Breast epithelium (tissue), 3 donors: Measurements from ENCODE around the gene EFNA3.

Experiments
- POLR2A ChIP-seq: fragments of 450-650 bp; IDR thresholded peaks from one replicate; pipeline ENCODE4 v1.6.1; 2016; ENCODE audit warnings: antibody characterized with exemption, mild to moderate bottlenecking, moderate library complexity
- TF ChIP-seq, protein P1 (sequence below), 3 donors: fragments of 450-650 bp; IDR thresholded peaks; one replicate each; pipeline ENCODE4 v1.5.1; 2016 to 2017; ENCODE audit warnings: antibody characterized with exemption in 3 of 3, mild to moderate bottlenecking in 3 of 3, moderate library complexity in 3 of 3

DNA sequence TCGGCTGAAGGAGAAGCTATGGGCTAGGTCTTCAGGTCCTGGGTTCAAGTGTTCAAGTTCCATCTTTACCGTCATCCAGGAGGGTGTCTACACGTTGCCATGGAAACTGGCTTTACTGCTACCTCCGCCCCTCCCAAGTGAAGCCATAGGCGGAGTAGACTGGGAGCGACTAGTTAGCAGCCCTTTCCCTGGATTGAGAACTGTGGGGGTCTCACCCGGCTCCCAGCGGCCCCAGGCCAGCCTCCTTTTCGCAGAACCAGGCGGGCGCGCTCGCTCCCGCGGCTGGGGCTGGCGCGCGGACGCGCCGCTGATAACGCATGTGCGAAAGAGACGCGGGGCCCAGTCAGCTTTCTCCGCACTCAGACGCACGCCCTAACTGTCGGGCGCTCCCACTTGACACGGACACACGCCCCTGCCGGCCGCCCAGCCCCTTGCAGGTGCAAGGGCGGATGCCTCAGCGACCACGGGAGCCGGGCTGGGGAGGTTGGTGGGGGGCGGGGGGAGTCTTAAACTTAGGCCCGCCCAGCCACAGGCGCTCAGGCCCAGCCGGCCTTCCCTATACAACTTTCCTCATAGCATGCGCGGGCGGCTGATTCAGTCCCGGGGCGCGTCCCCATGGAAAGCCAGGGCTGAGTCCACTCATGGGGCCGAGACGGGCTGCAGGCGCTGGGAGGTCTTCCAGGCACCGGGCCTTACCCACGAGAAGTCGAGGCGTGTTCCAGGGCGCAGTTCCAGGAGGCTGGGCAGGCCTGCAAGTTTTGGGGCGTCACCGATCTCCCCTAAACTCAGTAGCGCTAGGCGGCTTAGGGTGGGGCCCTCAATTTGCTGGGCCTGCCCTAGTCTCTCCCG, 7.7 kb upstream of the EFNA3 start:
- TF ChIP-seq, protein P1, sequence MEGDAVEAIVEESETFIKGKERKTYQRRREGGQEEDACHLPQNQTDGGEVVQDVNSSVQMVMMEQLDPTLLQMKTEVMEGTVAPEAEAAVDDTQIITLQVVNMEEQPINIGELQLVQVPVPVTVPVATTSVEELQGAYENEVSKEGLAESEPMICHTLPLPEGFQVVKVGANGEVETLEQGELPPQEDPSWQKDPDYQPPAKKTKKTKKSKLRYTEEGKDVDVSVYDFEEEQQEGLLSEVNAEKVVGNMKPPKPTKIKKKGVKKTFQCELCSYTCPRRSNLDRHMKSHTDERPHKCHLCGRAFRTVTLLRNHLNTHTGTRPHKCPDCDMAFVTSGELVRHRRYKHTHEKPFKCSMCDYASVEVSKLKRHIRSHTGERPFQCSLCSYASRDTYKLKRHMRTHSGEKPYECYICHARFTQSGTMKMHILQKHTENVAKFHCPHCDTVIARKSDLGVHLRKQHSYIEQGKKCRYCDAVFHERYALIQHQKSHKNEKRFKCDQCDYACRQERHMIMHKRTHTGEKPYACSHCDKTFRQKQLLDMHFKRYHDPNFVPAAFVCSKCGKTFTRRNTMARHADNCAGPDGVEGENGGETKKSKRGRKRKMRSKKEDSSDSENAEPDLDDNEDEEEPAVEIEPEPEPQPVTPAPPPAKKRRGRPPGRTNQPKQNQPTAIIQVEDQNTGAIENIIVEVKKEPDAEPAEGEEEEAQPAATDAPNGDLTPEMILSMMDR (IDR thresholded peaks at IDR 0.05), result no peak
- no peak for TF ChIP-seq POLR2A
